Mesothelial cell of epicardium (in vitro differentiated cells): Measurements from ENCODE around the gene ANKRD45. TPM values are rescaled to one million over a fixed set of nuclear protein-coding genes. Genes with fewer than 3 reads are reported as not detected.
"Not testable (repeated sequence)": the region's sequence is repeated elsewhere in the genome, so short reads cannot be mapped to it uniquely, and the experiment has no call there.

Experiments used
- DNase-seq, 2 experiments: peaks; one replicate each; pipeline ENCODE4 v3.0.0; 2021; ENCODE audit warnings: low spot score in 2 of 2; ENCODE audit not compliant: unreplicated experiment in 2 of 2
- H3K27ac Mint-ChIP-seq: 2 replicates; pipeline ENCODE4 v1.8.0; 2021; ENCODE audit warnings: mixed read lengths
- H3K27me3 Mint-ChIP-seq: 2 replicates; pipeline ENCODE4 v1.8.0; 2021; ENCODE audit warnings: low read depth, mixed read lengths
- H3K36me3 Mint-ChIP-seq: 2 replicates; pipeline ENCODE4 v1.8.0; 2021; ENCODE audit warnings: mixed read lengths
- H3K4me1 Mint-ChIP-seq: 2 replicates; pipeline ENCODE4 v1.8.0; 2021; ENCODE audit warnings: mixed read lengths
- H3K4me3 Mint-ChIP-seq: 2 replicates; pipeline ENCODE4 v1.8.0; 2021; ENCODE audit warnings: mild to moderate bottlenecking, moderate library complexity, mixed read lengths
- H3K9me3 Mint-ChIP-seq: 2 replicates; pipeline ENCODE4 v1.8.0; 2021; ENCODE audit warnings: mixed read lengths
- CTCF ChIP-seq: fragments of 200-600 bp; sonication (generic); IDR thresholded peaks from one replicate; pipeline ENCODE4 v1.5.0; 2021; ENCODE audit warnings: antibody characterized with exemption; ENCODE audit not compliant: unreplicated experiment
- total RNA-seq: library from RNA; stranded (reverse); gene quantifications from 3 replicates; pipeline ENCODE4 v1.2.1, GENCODE V29; 2021

Gene ANKRD45
- total RNA-seq, 1 donor from 2014 or later, result 0.60 TPM

GRCh38 chr1:173616859-173617258, 52.8 kb downstream of the ANKRD45 start:
- no peak overlapping the region for H3K4me3 Mint-ChIP-seq
- H3K9me3 Mint-ChIP-seq, result peaks cover 37% of the 10 kb centered on the region
- no peaks in the 10 kb centered on the region for H3K27me3 Mint-ChIP-seq
- H3K4me1 Mint-ChIP-seq, result no peaks in the 10 kb centered on the region
- DNase-seq, result no peak
- H3K27ac Mint-ChIP-seq, result no peak overlapping the region
- TF ChIP-seq CTCF, result no peak
- H3K36me3 Mint-ChIP-seq, result peaks cover 8% of the 10 kb centered on the region

GRCh38 chr1:173613086-173613485, 56.6 kb downstream of the ANKRD45 start:
- peaks cover 20% of the 10 kb centered on the region for H3K9me3 Mint-ChIP-seq
- not testable (repeated sequence) for H3K27ac Mint-ChIP-seq

GRCh38 chr1:173608503-173609216, 61.0 kb downstream of the ANKRD45 start:
- Mint-ChIP-seq H3K4me1 (peaks cover 3% of the 10 kb centered on the region), H3K27ac (no peak overlapping the region), H3K36me3 (no peaks in the 10 kb centered on the region), H3K9me3 (peaks cover 23% of the 10 kb centered on the region), H3K27me3 (no peaks in the 10 kb centered on the region), H3K4me3 (no peak overlapping the region)
- no peak for TF ChIP-seq CTCF
- DNase-seq, result no peak

More at GRCh38 chr1:173613086-173613485, 56.6 kb downstream of the ANKRD45 start:
- not testable (repeated sequence) for DNase-seq, H3K36me3 Mint-ChIP-seq, H3K4me1 Mint-ChIP-seq, H3K4me3 Mint-ChIP-seq, H3K27me3 Mint-ChIP-seq

GRCh38 chr1:173603056-173603591, 66.5 kb downstream of the ANKRD45 start, which contains the start of gene SLC9C2:
SLC9C2 (minus strand) TSS chr1:173603072; CDS start chr1:173601776, 1,296 bp downstream.
- H3K36me3 Mint-ChIP-seq, result no peaks in the 10 kb centered on the region
- peaks cover 6% of the 10 kb centered on the region for H3K9me3 Mint-ChIP-seq
- H3K27me3 Mint-ChIP-seq, result no peaks in the 10 kb centered on the region
- peak within 1 kb of the TSS; percentile 93 for H3K27ac Mint-ChIP-seq
- DNase-seq, result no peak
- H3K4me1 Mint-ChIP-seq, result peaks cover 13% of the 10 kb centered on the region
- TF ChIP-seq CTCF, result no peak
- H3K4me3 Mint-ChIP-seq, result peak within 1 kb of the TSS; percentile 33

GRCh38 chr1:173601588-173601987, 68.1 kb downstream of the ANKRD45 start:
- no peak overlapping the region for H3K4me3 Mint-ChIP-seq
- no peak overlapping the region for H3K27ac Mint-ChIP-seq
- H3K27me3 Mint-ChIP-seq, result no peaks in the 10 kb centered on the region
- no peak for TF ChIP-seq CTCF
- H3K4me1 Mint-ChIP-seq, result peaks cover 13% of the 10 kb centered on the region
- no peaks in the 10 kb centered on the region for H3K9me3 Mint-ChIP-seq
- no peak for DNase-seq
- H3K36me3 Mint-ChIP-seq, result no peaks in the 10 kb centered on the region

GRCh38 chr1:173596097-173596825, 73.4 kb downstream of the ANKRD45 start:
- no peak overlapping the region for H3K27ac Mint-ChIP-seq
- H3K9me3 Mint-ChIP-seq, result peaks cover 23% of the 10 kb centered on the region
- TF ChIP-seq CTCF, result no peak
- no peaks in the 10 kb centered on the region for H3K27me3 Mint-ChIP-seq
- no peak for DNase-seq
- no peaks in the 10 kb centered on the region for H3K36me3 Mint-ChIP-seq
- no peak overlapping the region for H3K4me3 Mint-ChIP-seq
- no peaks in the 10 kb centered on the region for H3K4me1 Mint-ChIP-seq

- peaks cover 22% of the 10 kb centered on the region for H3K9me3 Mint-ChIP-seq
- H3K4me3 Mint-ChIP-seq, H3K36me3 Mint-ChIP-seq, H3K4me1 Mint-ChIP-seq, DNase-seq, H3K27ac Mint-ChIP-seq, H3K27me3 Mint-ChIP-seq: not testable (repeated sequence)
Observed at GRCh38 chr1:173591138-173591537, 78.5 kb downstream of the ANKRD45 start.
